Peyer's patch (tissue), 4 donors: ENCODE results near the gene NOL4. TPM values are rescaled to one million over a fixed set of nuclear protein-coding genes. Genes with fewer than 3 reads are reported as not detected.
"Not testable (repeated sequence)": the region's sequence is repeated elsewhere in the genome, so short reads cannot be mapped to it uniquely, and the experiment has no call there.

Source experiments
- DNase-seq, 3 donors: peaks; one replicate each; pipeline ENCODE4 v3.0.0-alpha.2; 2017 to 2019
- H3K27ac ChIP-seq, 4 donors: fragments of 200-600 bp; sonication (generic); one replicate each; pipeline ENCODE4 v1.5.1; 2016 to 2019
- H3K27me3 ChIP-seq, 2 donors: fragments of 200-600 bp; sonication (generic); one replicate each; pipeline ENCODE4 v1.5.1; 2019
- H3K36me3 ChIP-seq, 3 donors: fragments of 200-600 bp; sonication (generic); one replicate each; pipeline ENCODE4 v1.5.1; 2016 to 2019
- H3K4me1 ChIP-seq, 4 donors: fragments of 200-600 bp; sonication (generic); one replicate each; pipeline ENCODE4 v1.5.1; 2016 to 2019
- H3K4me3 ChIP-seq, 4 donors: fragments of 200-600 bp; sonication (generic); 1 replicate in 3 of 4; 2 replicates in 1 of 4; pipeline ENCODE4 v1.5.1; 2016 to 2019; ENCODE audit warnings: mild to moderate bottlenecking in 1 of 4
- H3K9me3 ChIP-seq, 4 donors: fragments of 200-600 bp; sonication (generic); one replicate each; pipeline ENCODE4 v1.5.1; 2016 to 2019; ENCODE audit warnings: mild to moderate bottlenecking in 1 of 4
- POLR2A ChIP-seq, 2 donors: fragments of 450-650 bp; IDR thresholded peaks; one replicate each; pipeline ENCODE4 v1.5.1; 2017; ENCODE audit warnings: antibody characterized with exemption in 2 of 2, mild to moderate bottlenecking in 2 of 2, moderate library complexity in 2 of 2
- total RNA-seq, 4 donors: library from RNA; depleted of rRNA; stranded (reverse); fragments of >200 nt; gene quantifications; one replicate each; pipeline ENCODE4 v1.1.0, GENCODE V29; 2016
- TF ChIP-seq, protein P1 (sequence below), 6 experiments: fragments of 450-650 bp in 4 of 6; fragments of 200-600 bp in 2 of 6; sonication (generic) in 1 of 6; IDR thresholded peaks; one replicate each; pipeline ENCODE4 v1.5.1; 2017 to 2019; ENCODE audit warnings: antibody characterized with exemption in 6 of 6, mild to moderate bottlenecking in 3 of 6, moderate library complexity in 1 of 6

The NOL4 gene
- total RNA-seq, 4 donors from 2014 or later: not detected

- Histone ChIP-seq H3K27ac (no peak overlapping the region), H3K4me1 (no peaks in the 10 kb centered on the region), H3K4me3 (no peak overlapping the region), H3K27me3 (no peaks in the 10 kb centered on the region), H3K36me3 (no peaks in the 10 kb centered on the region), H3K9me3 (no peaks in the 10 kb centered on the region)
- no peak for DNase-seq
- TF ChIP-seq, protein P1, sequence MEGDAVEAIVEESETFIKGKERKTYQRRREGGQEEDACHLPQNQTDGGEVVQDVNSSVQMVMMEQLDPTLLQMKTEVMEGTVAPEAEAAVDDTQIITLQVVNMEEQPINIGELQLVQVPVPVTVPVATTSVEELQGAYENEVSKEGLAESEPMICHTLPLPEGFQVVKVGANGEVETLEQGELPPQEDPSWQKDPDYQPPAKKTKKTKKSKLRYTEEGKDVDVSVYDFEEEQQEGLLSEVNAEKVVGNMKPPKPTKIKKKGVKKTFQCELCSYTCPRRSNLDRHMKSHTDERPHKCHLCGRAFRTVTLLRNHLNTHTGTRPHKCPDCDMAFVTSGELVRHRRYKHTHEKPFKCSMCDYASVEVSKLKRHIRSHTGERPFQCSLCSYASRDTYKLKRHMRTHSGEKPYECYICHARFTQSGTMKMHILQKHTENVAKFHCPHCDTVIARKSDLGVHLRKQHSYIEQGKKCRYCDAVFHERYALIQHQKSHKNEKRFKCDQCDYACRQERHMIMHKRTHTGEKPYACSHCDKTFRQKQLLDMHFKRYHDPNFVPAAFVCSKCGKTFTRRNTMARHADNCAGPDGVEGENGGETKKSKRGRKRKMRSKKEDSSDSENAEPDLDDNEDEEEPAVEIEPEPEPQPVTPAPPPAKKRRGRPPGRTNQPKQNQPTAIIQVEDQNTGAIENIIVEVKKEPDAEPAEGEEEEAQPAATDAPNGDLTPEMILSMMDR (IDR thresholded peaks at IDR 0.05): no peak
- no peak for TF ChIP-seq POLR2A (IDR thresholded peaks at IDR 0.05)
These were observed 24.0 kb upstream of the NOL4 start for GRCh38 chr18:34248727-34249126.

DNA sequence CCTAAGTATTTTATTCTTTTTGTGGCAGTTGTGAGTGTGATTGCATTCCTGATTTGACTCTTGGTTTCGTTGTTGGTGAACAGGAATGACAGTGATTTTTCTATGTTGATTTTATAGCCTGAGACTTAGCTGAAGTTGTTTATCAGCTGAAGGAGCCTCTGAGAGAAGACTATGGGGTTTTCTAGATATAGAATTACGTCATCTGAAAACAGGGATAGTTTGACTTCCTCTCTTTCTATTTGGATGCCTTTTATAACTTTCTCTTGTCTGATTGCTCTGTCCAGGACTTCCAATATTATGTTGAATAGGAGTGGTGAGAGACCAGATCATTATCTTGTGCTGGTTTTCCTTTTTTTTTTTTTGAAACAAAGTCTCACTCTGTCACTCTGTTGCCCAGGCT is 18.0 kb upstream of the NOL4 start:
- TF ChIP-seq, protein P1 (IDR thresholded peaks at IDR 0.05): no peak
- no peak for TF ChIP-seq POLR2A (IDR thresholded peaks at IDR 0.05)
- no peak for DNase-seq
- H3K36me3 ChIP-seq: no peaks in the 10 kb centered on the region
- no peaks in the 10 kb centered on the region for H3K4me1 ChIP-seq
- no peak overlapping the region for H3K27ac ChIP-seq
- no peak overlapping the region for H3K4me3 ChIP-seq
- no peaks in the 10 kb centered on the region for H3K27me3 ChIP-seq
- no peaks in the 10 kb centered on the region for H3K9me3 ChIP-seq

GRCh38 chr18:34233781-34234388 is 9.2 kb upstream of the NOL4 start:
- H3K27me3 ChIP-seq, H3K9me3 ChIP-seq, H3K4me3 ChIP-seq, DNase-seq, H3K27ac ChIP-seq, H3K4me1 ChIP-seq, H3K36me3 ChIP-seq: not testable (repeated sequence)

DNA sequence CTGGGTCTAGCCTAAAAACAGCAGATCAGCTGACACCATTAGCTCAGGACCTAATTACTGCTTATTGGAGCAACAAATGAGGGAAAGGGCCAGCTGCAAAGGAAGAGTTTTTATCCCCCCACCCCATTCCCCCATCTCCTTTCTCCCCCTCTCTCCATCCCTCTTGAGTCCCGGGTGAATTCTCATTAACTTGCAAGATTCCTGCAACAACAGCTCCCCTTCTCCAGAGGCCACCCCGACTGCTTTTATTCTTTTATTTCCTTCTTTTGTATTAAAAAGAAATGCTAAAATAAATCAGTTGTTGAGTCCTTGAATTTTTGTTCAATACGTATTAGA is 473 bp upstream of the NOL4 start:
- peaks cover 5 to 18% of the 10 kb centered on the region in 2 donors for H3K27me3 ChIP-seq

DNA sequence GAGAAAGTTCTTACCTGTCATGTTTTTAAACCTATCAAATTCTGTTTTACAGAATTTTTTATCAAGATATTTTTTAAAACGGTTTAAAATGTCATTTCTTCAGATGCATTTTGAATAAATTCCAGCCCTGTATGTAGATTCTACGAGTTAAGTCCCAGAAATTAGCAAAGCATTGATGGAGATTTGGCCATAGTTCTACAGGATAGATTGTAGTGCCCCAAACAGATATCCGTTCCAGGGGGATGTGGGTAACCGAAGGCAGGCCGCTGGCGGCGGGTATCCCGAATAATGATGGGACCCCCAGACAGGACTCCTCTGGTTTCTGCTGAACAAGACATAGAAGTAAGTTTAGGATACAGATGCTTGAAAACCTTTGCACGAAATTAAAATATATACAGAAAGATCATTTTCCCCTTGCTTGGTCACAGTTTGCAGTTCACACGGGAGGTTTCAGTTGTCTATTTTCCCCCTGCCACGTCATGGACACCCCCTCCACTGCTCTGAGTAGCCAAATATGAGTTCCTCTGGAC is 755 bp downstream of the NOL4 start:
- H3K27ac ChIP-seq: no peak overlapping the region
- no peak for DNase-seq
- peaks cover 5 to 18% of the 10 kb centered on the region in 2 donors for H3K27me3 ChIP-seq
- peaks cover 0 to 4% (median 0%) of the 10 kb centered on the region in 4 donors for H3K9me3 ChIP-seq
- H3K4me3 ChIP-seq: peak overlapping the region in 1 of 4 donors; percentile 42
- TF ChIP-seq, protein P1 (IDR thresholded peaks at IDR 0.05): no peak
- TF ChIP-seq POLR2A (IDR thresholded peaks at IDR 0.05): no peak
- no peaks in the 10 kb centered on the region for H3K36me3 ChIP-seq
- peaks cover 0 to 32% (median 0%) of the 10 kb centered on the region in 4 donors for H3K4me1 ChIP-seq

More for the DNA sequence above, 473 bp upstream of the NOL4 start:
- TF ChIP-seq, protein P1 (IDR thresholded peaks at IDR 0.05): no peak
- TF ChIP-seq POLR2A (IDR thresholded peaks at IDR 0.05): no peak
- Histone ChIP-seq H3K4me1 (peaks cover 0 to 32% (median 0%) of the 10 kb centered on the region in 4 donors), H3K36me3 (no peaks in the 10 kb centered on the region), H3K4me3 (peak overlapping the region in 1 of 4 donors; percentile 36), H3K27ac (no peak overlapping the region), H3K9me3 (peaks cover 0 to 4% (median 0%) of the 10 kb centered on the region in 4 donors)
- no peak for DNase-seq

DNA sequence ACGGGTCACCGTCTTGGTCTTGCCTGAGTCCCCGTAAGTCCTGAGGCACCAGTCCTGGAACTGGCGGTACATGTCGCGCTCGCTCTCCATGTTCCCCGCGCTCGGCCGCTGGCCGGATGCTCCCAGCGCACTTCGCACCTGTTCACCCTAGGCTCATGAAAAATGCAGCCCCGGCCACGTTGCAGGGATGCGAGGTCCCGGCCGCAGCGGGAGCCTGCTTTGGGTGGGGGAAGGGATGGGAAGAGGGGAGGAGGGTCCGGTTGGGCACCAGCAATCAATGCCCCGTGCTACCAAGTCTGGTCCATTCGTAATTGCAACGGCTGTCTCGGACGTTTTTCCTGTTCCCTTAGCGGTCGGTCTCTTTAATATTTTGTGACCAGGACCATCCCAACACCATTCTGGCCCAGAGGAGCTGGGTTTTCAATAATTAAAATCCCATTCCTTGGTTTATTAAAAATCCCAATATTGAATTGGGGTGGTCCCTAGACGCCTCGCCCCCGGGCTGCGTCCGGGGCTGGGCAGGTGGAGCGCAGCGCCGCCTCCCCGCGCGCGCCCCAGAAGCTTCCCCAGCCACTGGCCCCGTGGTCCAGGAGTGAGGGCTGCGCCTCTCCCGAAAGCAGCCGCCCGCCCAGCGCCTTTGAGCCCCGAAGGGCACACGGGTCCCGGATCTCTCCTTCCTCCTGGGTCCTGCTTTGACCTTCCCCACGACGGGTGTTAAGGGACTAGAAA is 1.4 kb downstream of the NOL4 start:
- peaks cover 5 to 18% of the 10 kb centered on the region in 2 donors for H3K27me3 ChIP-seq
- TF ChIP-seq, protein P1 (IDR thresholded peaks at IDR 0.05): no peak
- no peak for TF ChIP-seq POLR2A (IDR thresholded peaks at IDR 0.05)
- no peak for DNase-seq
- no peaks in the 10 kb centered on the region for H3K36me3 ChIP-seq
- H3K4me3 ChIP-seq: peak overlapping the region in 2 of 4 donors; percentile 1 to 42
- H3K9me3 ChIP-seq: peaks cover 0 to 4% (median 0%) of the 10 kb centered on the region in 4 donors
- H3K27ac ChIP-seq: no peak overlapping the region
- H3K4me1 ChIP-seq: peaks cover 0 to 32% (median 0%) of the 10 kb centered on the region in 4 donors
